GM12878 (cell line): ENCODE data around the gene SF1. TPM values are rescaled to one million over a fixed set of nuclear protein-coding genes. Genes with fewer than 3 reads are reported as not detected.

Experiments
- ATAC-seq: fragments of 200-7000 bp; cut with Tn5 transposase; 3 replicates; pipeline ENCODE4 v1.9.1; 2020; ENCODE audit warnings: mild to moderate bottlenecking, moderate library complexity
- BruUV-seq: library from RNA; stranded (reverse); fragments of 400-500 nt; replicated peaks from 2 replicates; lab custom pipeline; 2021; lab: Mats Ljungman, UMichigan
- CTCF ChIA-PET: fragments of 300-600 bp; sonication (Branson Sonifier 250); formaldehyde crosslinking; extraction: SDS; loops from one replicate; lab custom pipeline; 2021; ENCODE audit warnings: inconsistent platforms; lab: Yijun Ruan, JAX
- POLR2A ChIA-PET: fragments of 350-600 bp; formaldehyde crosslinking; extraction: SDS; loops from one replicate; lab custom pipeline; 2021; ENCODE audit warnings: inconsistent platforms; lab: Charles Lee
- RAD21 ChIA-PET: fragments of 300-600 bp; sonication (Branson Sonifier 250); formaldehyde crosslinking; loops from one replicate; lab custom pipeline; 2023; ENCODE audit warnings: antibody characterized with exemption; ENCODE audit not compliant: unreplicated experiment; lab: Charles Lee
- SMC1A ChIA-PET: fragments of 300-600 bp; sonication (Branson Sonifier 250); formaldehyde crosslinking; loops from one replicate; lab custom pipeline; 2023; ENCODE audit not compliant: unreplicated experiment, uncharacterized antibody; lab: Charles Lee
- DNase-seq: peaks from one replicate; pipeline ENCODE4 v3.0.0-alpha.2; 2011; ENCODE audit warnings: low read depth, low spot score
- FAIRE-seq: peaks from 3 replicates; lab custom pipeline; 2011; peaks lifted over from hg19 to GRCh38; lab: Jason Lieb, UNC
- H2AFZ ChIP-seq: 2 replicates; pipeline ENCODE4 v1.6.0; 2011; ENCODE audit warnings: low read depth, low read length, control low read depth; ENCODE audit not compliant: control insufficient read depth
- H3K27ac ChIP-seq: 2 replicates; pipeline ENCODE4 v1.5.1; 2011; ENCODE audit warnings: control low read depth; ENCODE audit not compliant: control insufficient read depth, insufficient read depth
- H3K27me3 ChIP-seq, 2 experiments: replicated peaks in 1 of 2; 2 replicates each; pipeline versions ENCODE4 v1.6.0 to v1.6.1; 2011; ENCODE audit warnings: low read length in 1 of 2; ENCODE audit not compliant: control insufficient read depth in 2 of 2, insufficient read depth in 2 of 2
- H3K36me3 ChIP-seq, 2 experiments: 2 replicates each; pipeline ENCODE4 v1.5.1; 2011; ENCODE audit warnings: low read length in 1 of 2; ENCODE audit not compliant: control insufficient read depth in 2 of 2, insufficient read depth in 2 of 2
- H3K4me1 ChIP-seq: 2 replicates; pipeline ENCODE4 v1.6.1; 2011; ENCODE audit warnings: mild to moderate bottlenecking, low read length, moderate library complexity, mixed read lengths; ENCODE audit not compliant: control insufficient read depth, insufficient read depth
- H3K4me2 ChIP-seq: 2 replicates; pipeline ENCODE4 v1.6.0; 2011; ENCODE audit warnings: control low read depth; ENCODE audit not compliant: control insufficient read depth, insufficient read depth
- H3K4me3 ChIP-seq: fragments of 200-600 bp; sonication (generic); 2 replicates; pipeline ENCODE4 v1.5.1; 2016
- H3K79me2 ChIP-seq: 2 replicates; pipeline ENCODE4 v1.6.0; 2011; ENCODE audit warnings: low read length; ENCODE audit not compliant: control insufficient read depth, insufficient read depth
- H3K9ac ChIP-seq: 2 replicates; pipeline ENCODE4 v1.8.0; 2011; ENCODE audit warnings: low read length, control low read depth, mixed read lengths; ENCODE audit not compliant: control insufficient read depth, insufficient read depth
- H3K9me3 ChIP-seq: replicated peaks from 3 replicates; pipeline ENCODE4 v1.5.1; 2011; ENCODE audit warnings: mild to moderate bottlenecking, low read length; ENCODE audit not compliant: control insufficient read depth, insufficient read depth
- H4K20me1 ChIP-seq: 2 replicates; pipeline ENCODE4 v1.6.0; 2011; ENCODE audit not compliant: control insufficient read depth, insufficient read depth
- E4F1 ChIP-seq: fragments of 450-650 bp; IDR thresholded peaks from 2 replicates; pipeline ENCODE4 v1.6.1; 2018; ENCODE audit warnings: borderline replicate concordance, mild to moderate bottlenecking; ENCODE audit not compliant: partially characterized antibody
- YY1 ChIP-seq: IDR thresholded peaks from 2 replicates; pipeline ENCODE4 v1.6.1; 2011; ENCODE audit warnings: low read depth, mild to moderate bottlenecking, low read length
- WGBS: methylation state at CpG from one replicate; pipeline ENCODE4 v1.1.6; 2016; ENCODE audit warnings: low lambda C conversion rate; ENCODE audit not compliant: insufficient replicate concordance, insufficient coverage; ENCODE audit errors: missing lambda C conversion rate; 5-methylcytosine and 5-hydroxymethylcytosine counted together
- in situ Hi-C: fragments of 300-500 bp; cut with MboI; formaldehyde crosslinking; loops from 9 replicates; pipeline ENCODE4 v1.14.3; 2018; ENCODE audit warnings: mixed read lengths
- intact Hi-C: fragments of 100-400 bp; cut with micrococcal nuclease; formaldehyde crosslinking; loops from one replicate; pipeline ENCODE4 v1.14.2; 2022; ENCODE audit not compliant: unreplicated experiment
- polyA plus RNA-seq, 11 experiments: library from polyadenylated mRNA; depleted of rRNA in 4 of 11; unstranded in 6 of 11; stranded (reverse) in 5 of 11; fragments of >200 nt; fragmentation: Nextera tagmentation in 4 of 11; fragmentation: Illumina TruSeq in 1 of 11; extraction: Ambion mirVana in 4 of 11; extraction: Trizol in 1 of 11; gene quantifications; 1 replicate in 1 of 11; 2 replicates in 10 of 11; pipeline versions ENCODE4 v1.2.1 to v1.2.3, GENCODE V29; 2011 to 2016; ENCODE audit warnings: inconsistent platforms in 2 of 11, missing spikeins in 2 of 11, low read depth in 1 of 11
- total RNA-seq, 4 experiments: library from RNA; depleted of rRNA in 3 of 4; stranded (reverse); fragments of >200 nt in 3 of 4; fragmentation: Illumina TruSeq in 1 of 4; extraction: Trizol in 1 of 4; gene quantifications; 2 replicates each; pipeline versions ENCODE4 v1.2.1 to v1.2.3, GENCODE V29; 2013 to 2021

SF1 gene
- total and polyA plus RNA-seq, 10 of the 15 experiments (the other 5 are each of a cell fraction or from before 2014, with no cell fraction given) = 13.6 to 337 (median 103) TPM

GRCh38 chr11:64722141-64723065 is 55.9 kb downstream of the SF1 start (continued):
- TF ChIP-seq E4F1 = no peak

GRCh38 chr11:64721359-64721699 is 57.0 kb downstream of the SF1 start:
- ChIA-PET SMC1A (interaction anchor here (0.6 kb wide), 1 partner anchor 16 kb away, joined by 3 read pairs; no protein-coding TSS in a partner anchor), RAD21 (no interaction called here), CTCF (interaction anchor here (1.4 to 1.8 kb wide), 2 partner anchors 17 to 33 kb away, joined by 4 to 9 read pairs; no protein-coding TSS in a partner anchor), POLR2A (no interaction called here)
- no peak for FAIRE-seq
- Histone ChIP-seq H3K27ac (no peak overlapping the region), H3K36me3 (no peaks in the 10 kb centered on the region; a peak in 1 of 4 replicates), H3K4me2 (no peak overlapping the region), H3K9ac (no peak overlapping the region), H4K20me1 (no peaks in the 10 kb centered on the region), H3K9me3 (no peaks in the 10 kb centered on the region), H3K79me2 (no peaks in the 10 kb centered on the region), H3K27me3 (peaks cover 3 to 9% of the 10 kb centered on the region in 2 experiments; a peak in 2 of 4 replicates), H3K4me3 (no peak overlapping the region), H3K4me1 (peaks cover 10% of the 10 kb centered on the region), H2AFZ (no peak overlapping the region)
- BruUV-seq = no TSS peak
- no peak for DNase-seq
- ATAC-seq = no peak
- intact Hi-C loops = no loop called here
- 41% methylated on average over 3 of the region's 3 CpGs for WGBS
- in situ Hi-C loops = no loop called here
- TF ChIP-seq YY1 = no peak
